Measurements from ENCODE around the gene ERC2.

Gene ERC2

GRCh38 chr3:55624238-55624637, 844.0 kb downstream of the ERC2 start:
- DNase-seq = no peak

GRCh38 chr3:55623786-55624185, 844.5 kb downstream of the ERC2 start:
- no peak for DNase-seq

- no peak for DNase-seq
Observed at GRCh38 chr3:55622733-55623132, 845.5 kb downstream of the ERC2 start.

GRCh38 chr3:55622116-55622515, 846.2 kb downstream of the ERC2 start:
- DNase-seq = no peak

GRCh38 chr3:55621648-55622047, 846.6 kb downstream of the ERC2 start:
- DNase-seq = no peak

- DNase-seq = no peak
Observed at GRCh38 chr3:55621026-55621422, 847.2 kb downstream of the ERC2 start.

- no peak for DNase-seq
Observed at GRCh38 chr3:55620351-55621025, 847.8 kb downstream of the ERC2 start.

- no peak for DNase-seq
Observed at GRCh38 chr3:55619046-55619808, 849.0 kb downstream of the ERC2 start.

- DNase-seq = no peak
Observed at GRCh38 chr3:55617385-55617784, 850.9 kb downstream of the ERC2 start.

- no peak for DNase-seq
Observed at GRCh38 chr3:55616803-55617202, 851.5 kb downstream of the ERC2 start.

- DNase-seq = no peak
Observed at GRCh38 chr3:55615694-55616295, 852.5 kb downstream of the ERC2 start.

- DNase-seq = no peak
Observed at GRCh38 chr3:55615039-55615693, 853.1 kb downstream of the ERC2 start.

- DNase-seq = no peak
Observed at GRCh38 chr3:55611121-55611520, 857.1 kb downstream of the ERC2 start.

GRCh38 chr3:55609230-55609827, 858.9 kb downstream of the ERC2 start:
- DNase-seq = no peak

GRCh38 chr3:55608301-55608937, 859.8 kb downstream of the ERC2 start:
- no peak for DNase-seq

- DNase-seq = no peak
Observed at GRCh38 chr3:55607844-55608243, 860.4 kb downstream of the ERC2 start.

- no peak for DNase-seq
Observed at GRCh38 chr3:55607175-55607574, 861.1 kb downstream of the ERC2 start.

GRCh38 chr3:55605443-55606236, 862.6 kb downstream of the ERC2 start:
- no peak for DNase-seq

GRCh38 chr3:55604846-55605245, 863.4 kb downstream of the ERC2 start:
- DNase-seq = no peak

GRCh38 chr3:55604402-55604801, 863.9 kb downstream of the ERC2 start:
- DNase-seq = no peak

- no peak for DNase-seq
Observed at GRCh38 chr3:55601366-55602080, 866.7 kb downstream of the ERC2 start.

Data from DMS153 (cell line).